Endothelial cell of umbilical vein (primary cell): ENCODE data around the gene ZNF813. TPM values are rescaled to one million over a fixed set of nuclear protein-coding genes. Genes with fewer than 3 reads are reported as not detected.

Source experiments
- BruUV-seq: library from RNA; stranded (reverse); fragments of 400-500 nt; replicated peaks from 2 replicates; lab custom pipeline; 2021; lab: Mats Ljungman, UMichigan
- CTCF ChIA-PET: fragments of 300-600, 350-600 bp; sonication (Branson Sonifier 250); formaldehyde crosslinking; loops from one replicate; lab custom pipeline; 2021; ENCODE audit warnings: antibody characterized with exemption, inconsistent platforms; lab: Charles Lee
- POLR2A ChIA-PET: fragments of 300-600, 350-600 bp; sonication (Branson Sonifier 250); formaldehyde crosslinking; loops from one replicate; lab custom pipeline; 2021; ENCODE audit warnings: antibody characterized with exemption, inconsistent platforms; lab: Charles Lee
- DNase-seq: peaks from one replicate; pipeline ENCODE4 v3.0.0-alpha.2; 2011; ENCODE audit warnings: low read depth, low spot score
- FAIRE-seq: peaks from 2 replicates; lab custom pipeline; 2011; peaks lifted over from hg19 to GRCh38; lab: Jason Lieb, UNC
- H2AFZ ChIP-seq: 2 replicates; pipeline ENCODE4 v1.6.0; 2012; ENCODE audit warnings: low read depth, low read length, control low read depth, inconsistent platforms
- H3K27ac ChIP-seq: 2 replicates; pipeline ENCODE4 v1.5.1; 2011; ENCODE audit warnings: low read depth, mild to moderate bottlenecking, control low read depth, low read length, moderate library complexity; ENCODE audit not compliant: insufficient read depth
- H3K27me3 ChIP-seq, 2 experiments: 2 replicates each; pipeline versions ENCODE4 v1.6.0 to v1.6.1; 2011; ENCODE audit warnings: low read length in 2 of 2, mixed read lengths in 1 of 2; ENCODE audit not compliant: control insufficient read depth in 2 of 2, insufficient read depth in 2 of 2
- H3K36me3 ChIP-seq, 2 experiments: 2 replicates in 1 of 2; 3 replicates in 1 of 2; pipeline ENCODE4 v1.5.1; 2011; ENCODE audit warnings: low read length in 2 of 2, mild to moderate bottlenecking in 1 of 2, moderate library complexity in 1 of 2; ENCODE audit not compliant: control insufficient read depth in 2 of 2, insufficient read depth in 2 of 2; ENCODE audit errors: extremely low read depth in 1 of 2
- H3K4me1 ChIP-seq: 3 replicates; pipeline ENCODE4 v1.5.1; 2011; ENCODE audit warnings: mild to moderate bottlenecking, low read length; ENCODE audit not compliant: control insufficient read depth, insufficient read depth; ENCODE audit errors: extremely low read depth
- H3K4me2 ChIP-seq: 2 replicates; pipeline ENCODE4 v1.6.1; 2011; ENCODE audit warnings: low read length, control low read depth, mixed read lengths; ENCODE audit not compliant: insufficient read depth
- H3K4me3 ChIP-seq, 3 experiments: fragments of 200-600 bp in 1 of 3; sonication (generic), shearing (Covaris generic) in 1 of 3; replicated peaks in 1 of 3; 2 replicates each; pipeline ENCODE4 v1.5.1; 2011 to 2016; ENCODE audit warnings: control low read depth in 3 of 3, low read length in 3 of 3, mild to moderate bottlenecking in 2 of 3, inconsistent platforms in 1 of 3, low read depth in 1 of 3, moderate library complexity in 1 of 3; ENCODE audit not compliant: insufficient read depth in 1 of 3
- H3K79me2 ChIP-seq: 2 replicates; pipeline ENCODE4 v1.6.0; 2012; ENCODE audit warnings: low read length, inconsistent platforms; ENCODE audit not compliant: control insufficient read depth, insufficient read depth
- H3K9ac ChIP-seq: replicated peaks from 2 replicates; pipeline ENCODE3; 2011; ENCODE audit warnings: low read length, control low read depth; ENCODE audit not compliant: insufficient read depth; ENCODE audit errors: extremely low read depth
- H3K9me1 ChIP-seq: replicated peaks from 3 replicates; pipeline ENCODE4 v1.6.0; 2011; ENCODE audit warnings: mild to moderate bottlenecking, low read length; ENCODE audit not compliant: control insufficient read depth, insufficient read depth; ENCODE audit errors: extremely low read depth
- H3K9me3 ChIP-seq: replicated peaks from 2 replicates; pipeline ENCODE4 v1.5.1; 2012; ENCODE audit warnings: low read length, inconsistent platforms; ENCODE audit not compliant: control insufficient read depth, insufficient read depth
- H4K20me1 ChIP-seq: replicated peaks from 2 replicates; pipeline ENCODE3; 2011; ENCODE audit warnings: mild to moderate bottlenecking, low read length; ENCODE audit not compliant: control insufficient read depth, insufficient read depth; ENCODE audit errors: extremely low read depth
- EZH2 ChIP-seq: IDR thresholded peaks from 2 replicates; pipeline ENCODE4 v1.6.1; 2012; ENCODE audit warnings: borderline replicate concordance, low read depth, mild to moderate bottlenecking, moderate library complexity, low read length, inconsistent platforms; ENCODE audit not compliant: severe bottlenecking
- FOS ChIP-seq: IDR thresholded peaks from 2 replicates; pipeline ENCODE4 v1.6.1; 2011; ENCODE audit warnings: mild to moderate bottlenecking, low read length, moderate library complexity, borderline replicate concordance; ENCODE audit not compliant: insufficient read depth
- GATA2 ChIP-seq: IDR thresholded peaks from 2 replicates; pipeline ENCODE4 v1.7.0; 2011; ENCODE audit warnings: low read depth, mild to moderate bottlenecking, moderate library complexity, mixed read lengths, low read length; ENCODE audit not compliant: insufficient read length, insufficient read depth
- JUN ChIP-seq: IDR thresholded peaks from 2 replicates; pipeline ENCODE4 v1.6.1; 2011; ENCODE audit warnings: borderline replicate concordance, low read depth; ENCODE audit not compliant: insufficient read length, insufficient read depth
- MAX ChIP-seq: IDR thresholded peaks from 2 replicates; pipeline ENCODE4 v1.6.1; 2011; ENCODE audit not compliant: insufficient read depth, insufficient read length
- MYC ChIP-seq: IDR thresholded peaks from one replicate; pipeline ENCODE4 v1.6.1; 2011; ENCODE audit warnings: mild to moderate bottlenecking, low read depth, low read length
- POLR2A ChIP-seq: IDR thresholded peaks from 2 replicates; pipeline ENCODE4 v1.6.1; 2012; ENCODE audit warnings: low read depth, mild to moderate bottlenecking, control low read depth, low read length
- POLR2AphosphoS5 ChIP-seq: IDR thresholded peaks from 2 replicates; pipeline ENCODE4 v1.6.1; 2012; ENCODE audit warnings: low read depth, mild to moderate bottlenecking, control low read depth, low read length, moderate library complexity; ENCODE audit not compliant: insufficient read depth
- dilution Hi-C: fragments of 300-500 bp; cut with MboI; formaldehyde crosslinking; loops from one replicate; pipeline ENCODE4 v1.15.0; 2019; ENCODE audit warnings: low sequenced_read_pairs; ENCODE audit not compliant: extremely low pct_ligation_motif_present
- intact Hi-C: fragments of 100-400 bp; cut with micrococcal nuclease; formaldehyde crosslinking; loops from one replicate; pipeline ENCODE4 v1.10.0; 2022
- polyA plus RNA-seq, 4 experiments: library from polyadenylated mRNA; depleted of rRNA in 3 of 4; stranded (reverse) in 3 of 4; unstranded in 1 of 4; fragments of >200 nt; gene quantifications; 2 replicates each; pipeline versions ENCODE4 v1.2.1 to v1.2.3, GENCODE V29; 2011 to 2012; ENCODE audit warnings: missing spikeins in 1 of 4
- total RNA-seq: library from RNA; stranded (reverse); gene quantifications from 2 replicates; pipeline ENCODE4 v1.2.3, GENCODE V29; 2021
- TF ChIP-seq, protein P1 (sequence below), 2 donors: IDR thresholded peaks; 1 replicate in 1 of 2; 2 replicates in 1 of 2; pipeline ENCODE4 v1.5.1; 2011; ENCODE audit warnings: low read length in 2 of 2, mild to moderate bottlenecking in 2 of 2, moderate library complexity in 2 of 2, control low read depth in 1 of 2, inconsistent platforms in 1 of 2, low read depth in 1 of 2; ENCODE audit not compliant: insufficient read depth in 1 of 2; ENCODE audit errors: extremely low read depth in 1 of 2

Gene ZNF813
- total and polyA plus RNA-seq, 2 donors (not counting 3 experiments of a cell fraction or from before 2014, with no cell fraction given) = 0.47 to 2.3 TPM

GRCh38 chr19:53541971-53542370 lies 74.4 kb downstream of the ZNF813 start:
- Histone ChIP-seq H3K4me2 (no peak overlapping the region), H3K27me3 (no peaks in the 10 kb centered on the region), H3K4me1 (peaks cover 2% of the 10 kb centered on the region), H3K36me3 (no peaks in the 10 kb centered on the region), H2AFZ (no peak overlapping the region), H3K79me2 (no peaks in the 10 kb centered on the region), H3K27ac (no peak overlapping the region), H4K20me1 (no peaks in the 10 kb centered on the region), H3K9me1 (no peaks in the 10 kb centered on the region), H3K4me3 (no peak overlapping the region), H3K9ac (no peak overlapping the region), H3K9me3 (no peaks in the 10 kb centered on the region)
- no peak for FAIRE-seq
- no peak for TF ChIP-seq EZH2
- TF ChIP-seq POLR2AphosphoS5 = no peak
- TF ChIP-seq MYC = no peak
- no peak for TF ChIP-seq FOS
- no peak for TF ChIP-seq JUN
- no peak for TF ChIP-seq POLR2A
- no peak for TF ChIP-seq GATA2
- no peak for TF ChIP-seq MAX
- TF ChIP-seq, protein P1, sequence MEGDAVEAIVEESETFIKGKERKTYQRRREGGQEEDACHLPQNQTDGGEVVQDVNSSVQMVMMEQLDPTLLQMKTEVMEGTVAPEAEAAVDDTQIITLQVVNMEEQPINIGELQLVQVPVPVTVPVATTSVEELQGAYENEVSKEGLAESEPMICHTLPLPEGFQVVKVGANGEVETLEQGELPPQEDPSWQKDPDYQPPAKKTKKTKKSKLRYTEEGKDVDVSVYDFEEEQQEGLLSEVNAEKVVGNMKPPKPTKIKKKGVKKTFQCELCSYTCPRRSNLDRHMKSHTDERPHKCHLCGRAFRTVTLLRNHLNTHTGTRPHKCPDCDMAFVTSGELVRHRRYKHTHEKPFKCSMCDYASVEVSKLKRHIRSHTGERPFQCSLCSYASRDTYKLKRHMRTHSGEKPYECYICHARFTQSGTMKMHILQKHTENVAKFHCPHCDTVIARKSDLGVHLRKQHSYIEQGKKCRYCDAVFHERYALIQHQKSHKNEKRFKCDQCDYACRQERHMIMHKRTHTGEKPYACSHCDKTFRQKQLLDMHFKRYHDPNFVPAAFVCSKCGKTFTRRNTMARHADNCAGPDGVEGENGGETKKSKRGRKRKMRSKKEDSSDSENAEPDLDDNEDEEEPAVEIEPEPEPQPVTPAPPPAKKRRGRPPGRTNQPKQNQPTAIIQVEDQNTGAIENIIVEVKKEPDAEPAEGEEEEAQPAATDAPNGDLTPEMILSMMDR (IDR thresholded peaks at IDR 0.05; ENCODE audit: extremely low read depth in 1 of 2, insufficient read depth in 1 of 2, low read depth in 1 of 2, low read length in 2 of 2) = no peak
- ChIA-PET POLR2A (no interaction called here), CTCF (no interaction called here)
- intact Hi-C loops (no loop called here), dilution Hi-C loops (no loop called here)
- no peak for DNase-seq
- BruUV-seq = no TSS peak
